ENCODE data around the gene TNRC6A.

Gene TNRC6A

GRCh38 chr16:24754543-24754942, 25.1 kb downstream of the TNRC6A start:
- no peak overlapping the region for H3K4me3 ChIP-seq (ENCODE audit: low read length)
- TF ChIP-seq, protein P1, sequence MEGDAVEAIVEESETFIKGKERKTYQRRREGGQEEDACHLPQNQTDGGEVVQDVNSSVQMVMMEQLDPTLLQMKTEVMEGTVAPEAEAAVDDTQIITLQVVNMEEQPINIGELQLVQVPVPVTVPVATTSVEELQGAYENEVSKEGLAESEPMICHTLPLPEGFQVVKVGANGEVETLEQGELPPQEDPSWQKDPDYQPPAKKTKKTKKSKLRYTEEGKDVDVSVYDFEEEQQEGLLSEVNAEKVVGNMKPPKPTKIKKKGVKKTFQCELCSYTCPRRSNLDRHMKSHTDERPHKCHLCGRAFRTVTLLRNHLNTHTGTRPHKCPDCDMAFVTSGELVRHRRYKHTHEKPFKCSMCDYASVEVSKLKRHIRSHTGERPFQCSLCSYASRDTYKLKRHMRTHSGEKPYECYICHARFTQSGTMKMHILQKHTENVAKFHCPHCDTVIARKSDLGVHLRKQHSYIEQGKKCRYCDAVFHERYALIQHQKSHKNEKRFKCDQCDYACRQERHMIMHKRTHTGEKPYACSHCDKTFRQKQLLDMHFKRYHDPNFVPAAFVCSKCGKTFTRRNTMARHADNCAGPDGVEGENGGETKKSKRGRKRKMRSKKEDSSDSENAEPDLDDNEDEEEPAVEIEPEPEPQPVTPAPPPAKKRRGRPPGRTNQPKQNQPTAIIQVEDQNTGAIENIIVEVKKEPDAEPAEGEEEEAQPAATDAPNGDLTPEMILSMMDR (conservative IDR thresholded peaks at IDR 0.05; ENCODE audit: low read depth, low read length), result no peak
- DNase-seq (ENCODE audit: low read depth), result no peak

DNA sequence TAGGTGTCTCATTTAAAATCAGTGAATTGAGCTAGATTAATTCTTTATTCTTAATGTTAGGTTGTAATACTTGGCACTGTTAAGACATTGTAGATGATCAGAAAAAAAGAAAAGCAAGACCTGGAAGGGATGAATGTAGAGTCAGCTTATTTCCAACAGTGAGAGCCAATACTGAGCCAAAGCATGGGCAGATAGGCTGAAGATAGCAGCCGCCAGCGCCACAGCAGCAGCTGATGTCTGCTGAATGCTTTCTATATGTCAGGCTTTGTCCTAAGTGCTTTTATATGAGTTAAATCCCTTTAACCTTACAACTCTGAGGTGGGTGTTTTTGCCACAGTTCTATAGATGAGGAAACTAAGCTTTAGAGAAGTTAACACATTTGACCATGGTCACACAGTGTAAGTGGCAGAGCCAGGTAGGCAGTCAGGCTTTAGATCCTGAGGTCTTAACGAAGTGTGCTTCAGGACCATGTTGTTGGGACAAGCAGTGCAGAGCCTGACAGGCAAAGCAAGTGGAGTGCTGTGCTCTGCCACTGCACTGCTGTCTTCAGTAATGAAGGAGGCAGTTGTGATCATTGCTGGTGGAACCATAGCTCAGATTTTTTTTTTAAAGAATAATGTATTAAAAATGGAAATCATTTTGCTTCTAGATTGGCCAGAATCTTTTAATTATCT, 25.9 kb downstream of the TNRC6A start:
- no peak for DNase-seq (ENCODE audit: low read depth)
- TF ChIP-seq, protein P1 (conservative IDR thresholded peaks at IDR 0.05; ENCODE audit: low read depth, low read length), result no peak
- no peak overlapping the region for H3K4me3 ChIP-seq (ENCODE audit: low read length)

DNA sequence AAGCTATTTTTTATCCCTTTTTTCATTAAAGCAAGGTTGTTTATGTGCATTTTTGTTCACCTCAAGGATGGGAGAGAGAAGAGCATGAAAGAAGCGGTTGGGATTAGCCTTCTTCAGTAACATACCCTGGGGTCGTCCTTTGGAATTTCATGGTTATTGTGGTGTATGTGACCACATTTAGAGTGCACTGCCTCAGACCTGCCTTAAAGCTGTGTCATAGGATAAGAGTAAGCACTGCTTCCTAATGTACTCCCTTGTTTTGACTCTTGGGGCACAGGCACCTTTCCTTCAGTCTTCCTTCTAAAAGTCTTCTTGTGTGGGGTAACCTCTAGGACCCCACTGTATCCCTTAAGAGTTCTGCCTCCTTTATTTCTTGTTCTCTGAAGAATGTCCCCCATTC, 28.9 kb downstream of the TNRC6A start:
- no peak overlapping the region for H3K4me3 ChIP-seq (ENCODE audit: low read length)
- DNase-seq (ENCODE audit: low read depth), result no peak
- TF ChIP-seq, protein P1 (conservative IDR thresholded peaks at IDR 0.05; ENCODE audit: low read depth, low read length), result no peak

GRCh38 chr16:24759006-24759405, 29.6 kb downstream of the TNRC6A start:
- no peak for DNase-seq (ENCODE audit: low read depth)
- TF ChIP-seq, protein P1 (conservative IDR thresholded peaks at IDR 0.05; ENCODE audit: low read depth, low read length), result no peak
- no peak overlapping the region for H3K4me3 ChIP-seq (ENCODE audit: low read length)

DNA sequence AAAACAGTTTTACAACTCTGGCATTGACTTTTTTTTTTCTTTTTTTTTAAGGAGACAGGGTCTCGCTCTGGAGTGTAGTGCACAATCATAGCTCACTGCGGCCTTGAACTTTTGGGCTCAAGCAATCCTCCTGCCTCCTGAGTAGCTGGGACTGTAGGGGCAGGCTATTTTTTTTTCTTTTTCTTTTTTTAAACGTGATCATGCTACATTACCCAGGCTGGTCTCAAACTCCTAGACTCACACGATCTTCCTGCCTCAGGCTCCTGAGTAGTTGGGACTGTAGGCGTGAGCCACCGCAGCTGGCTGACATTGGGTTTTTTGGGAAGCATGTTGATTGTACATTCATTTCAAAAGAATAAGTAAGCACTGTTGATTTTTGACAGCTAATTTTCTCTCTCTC, 32.1 kb downstream of the TNRC6A start:
- DNase-seq (ENCODE audit: low read depth), result no peak
- TF ChIP-seq, protein P1 (conservative IDR thresholded peaks at IDR 0.05; ENCODE audit: low read depth, low read length), result no peak

DNA sequence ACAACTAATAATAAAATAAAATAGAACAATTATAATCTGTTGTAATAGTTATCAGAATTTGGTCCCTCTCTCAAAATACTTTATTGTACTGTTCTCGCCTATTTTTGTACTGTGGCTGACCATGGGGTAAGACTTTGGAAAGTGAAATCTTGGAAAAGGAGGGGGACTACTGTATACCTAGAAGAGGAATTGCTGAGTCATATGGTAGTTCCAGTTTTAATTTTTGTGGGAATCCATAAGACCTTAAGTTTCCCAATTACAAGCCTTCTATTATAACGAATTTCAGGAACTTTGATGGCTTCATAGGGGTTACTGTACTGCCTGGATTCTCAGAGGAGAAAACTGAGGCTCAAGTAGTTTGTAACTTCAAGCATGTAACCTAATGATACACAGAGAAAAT, 35.5 kb downstream of the TNRC6A start:
- TF ChIP-seq, protein P1 (conservative IDR thresholded peaks at IDR 0.05; ENCODE audit: low read depth, low read length), result no peak
- DNase-seq (ENCODE audit: low read depth), result no peak

More for the DNA sequence above, 32.1 kb downstream of the TNRC6A start:
- H3K4me3 ChIP-seq (ENCODE audit: low read length), result no peak overlapping the region

GRCh38 chr16:24766057-24766456, 36.6 kb downstream of the TNRC6A start:
- TF ChIP-seq, protein P1 (conservative IDR thresholded peaks at IDR 0.05; ENCODE audit: low read depth, low read length), result no peak
- DNase-seq (ENCODE audit: low read depth), result no peak

More for the DNA sequence above, 35.5 kb downstream of the TNRC6A start:
- no peak overlapping the region for H3K4me3 ChIP-seq (ENCODE audit: low read length)

More at GRCh38 chr16:24766057-24766456, 36.6 kb downstream of the TNRC6A start:
- no peak overlapping the region for H3K4me3 ChIP-seq (ENCODE audit: low read length)

Measured in retinal pigment epithelial cell (primary cell).